GM18517 (cell line): ENCODE data around the gene FOXO1.

Experiments
- ATAC-seq: cut with Tn5 transposase; IDR thresholded peaks from one replicate; pipeline ENCODE4 v1.9.1; 2021; ENCODE audit warnings: mild to moderate bottlenecking, moderate library complexity; ENCODE audit not compliant: unreplicated experiment

FOXO1 gene

DNA sequence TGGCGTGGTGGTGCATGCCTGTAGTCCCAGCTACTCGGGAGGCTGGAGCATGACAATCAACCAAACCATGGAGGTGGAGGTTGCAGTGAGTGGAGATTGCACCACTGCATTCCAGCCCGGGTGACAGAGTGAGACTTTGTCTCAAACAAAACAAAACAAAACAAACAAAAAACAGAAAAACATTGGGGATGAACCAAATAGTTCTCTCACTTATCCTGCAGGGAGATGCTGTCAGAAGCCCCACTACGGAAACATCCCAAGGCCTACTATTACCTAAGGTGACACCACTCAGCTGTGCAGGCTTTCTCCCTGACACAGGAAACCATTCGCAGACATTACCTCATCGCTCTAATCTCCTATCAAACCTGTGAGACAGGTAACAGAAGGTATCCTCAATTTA lies 113.5 kb downstream of the FOXO1 start:
- no peak for ATAC-seq

DNA sequence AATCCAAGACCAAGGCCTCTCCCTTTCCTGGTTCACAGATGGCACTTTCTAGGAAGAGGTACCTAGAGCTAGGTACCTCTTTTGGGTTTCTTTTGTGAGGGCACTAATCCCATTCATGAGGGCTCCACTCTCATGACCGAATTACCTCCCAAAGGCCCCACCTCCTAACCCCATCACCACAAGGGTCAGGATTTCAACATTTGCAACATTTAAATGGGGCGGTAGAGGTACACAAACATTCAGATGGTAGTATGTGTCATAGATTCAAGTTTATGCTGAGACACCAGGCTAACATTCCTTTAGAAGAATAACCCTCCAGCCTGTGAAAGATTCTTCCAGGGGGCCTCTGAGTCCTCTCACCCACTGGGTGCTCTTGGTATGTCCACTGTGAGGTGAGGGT lies 116.3 kb downstream of the FOXO1 start:
- ATAC-seq: no peak

DNA sequence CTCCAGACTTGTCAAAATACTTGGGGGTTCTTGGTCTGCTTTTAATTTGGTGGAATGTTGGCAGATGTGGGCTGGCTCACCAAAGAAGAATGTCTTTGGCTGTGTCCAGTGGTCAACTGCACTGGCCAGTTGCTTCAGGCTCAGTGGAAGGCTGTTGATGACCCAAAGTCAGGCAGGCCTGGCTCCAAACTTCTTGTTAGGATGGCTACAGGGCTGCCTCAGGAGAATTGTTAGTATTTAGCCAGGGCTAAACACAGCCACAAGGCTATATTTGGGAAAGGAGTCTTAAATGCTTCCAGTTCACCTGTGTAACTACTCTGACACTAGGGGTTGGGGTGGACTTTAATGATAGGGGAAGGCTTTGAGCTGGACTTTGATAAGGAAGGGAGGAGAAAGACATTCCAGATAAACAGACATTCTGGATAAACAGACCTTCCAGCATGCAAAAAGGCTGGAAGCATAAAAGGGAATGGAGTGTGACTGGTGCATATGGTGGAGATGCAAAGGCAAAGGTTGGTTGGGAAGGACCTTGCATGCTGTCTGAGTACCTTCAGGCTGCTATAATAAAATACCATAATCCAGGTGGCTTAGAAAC lies 116.8 kb downstream of the FOXO1 start:
- no peak for ATAC-seq

DNA sequence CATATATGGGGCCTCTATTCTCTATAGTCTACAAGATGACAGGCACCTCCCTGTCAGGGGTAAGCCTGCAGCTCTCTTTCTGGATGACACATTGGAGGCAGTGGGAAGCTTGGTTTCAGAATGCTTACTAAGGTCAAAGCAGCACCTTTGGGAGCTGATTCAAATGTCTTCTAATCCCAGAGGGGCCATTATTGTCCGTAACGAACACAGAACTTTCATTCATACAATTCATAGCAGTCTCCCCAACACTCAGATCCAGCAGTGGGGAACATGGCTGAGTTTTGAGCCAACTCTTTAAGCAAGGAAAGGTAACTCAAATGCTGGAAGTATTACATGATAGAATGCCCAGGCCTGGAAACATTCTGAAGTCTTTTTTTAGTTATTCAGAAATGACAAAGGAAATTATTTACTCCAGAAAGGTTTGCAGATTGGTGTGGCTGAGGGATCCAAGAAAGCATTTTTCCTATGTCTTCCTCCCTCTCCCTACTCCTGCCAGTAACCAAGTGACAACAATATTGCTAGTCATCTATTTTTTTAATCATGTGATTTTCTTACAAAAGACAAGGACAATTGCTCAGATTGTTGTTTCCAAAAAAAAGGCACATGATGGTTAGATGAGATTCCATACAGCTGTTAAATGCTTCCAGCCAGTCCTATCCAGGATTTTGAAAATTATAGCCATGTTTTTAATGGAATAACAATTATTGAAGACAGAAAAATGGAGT lies 118.7 kb downstream of the FOXO1 start:
- ATAC-seq: no peak

DNA sequence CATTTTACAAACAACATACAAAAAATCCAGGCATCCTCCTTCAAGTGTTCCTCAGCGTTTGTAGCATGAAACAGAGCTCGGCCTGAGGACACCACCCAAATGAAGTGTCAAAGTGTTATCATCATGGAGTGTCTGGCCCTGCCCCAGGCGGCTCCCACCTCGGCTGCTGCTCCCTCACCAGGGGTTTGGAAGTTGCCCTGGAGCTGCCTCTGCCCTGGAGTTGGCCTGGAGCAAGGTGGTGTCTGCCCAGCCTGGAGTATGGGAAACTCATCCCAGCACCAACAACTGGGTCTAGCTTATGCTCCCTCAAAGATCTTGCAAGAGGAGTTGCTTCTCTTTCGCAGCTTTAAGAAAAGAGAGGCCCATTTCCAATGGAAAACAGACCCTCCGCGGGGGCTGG lies 120.4 kb downstream of the FOXO1 start:
- ATAC-seq: no peak

DNA sequence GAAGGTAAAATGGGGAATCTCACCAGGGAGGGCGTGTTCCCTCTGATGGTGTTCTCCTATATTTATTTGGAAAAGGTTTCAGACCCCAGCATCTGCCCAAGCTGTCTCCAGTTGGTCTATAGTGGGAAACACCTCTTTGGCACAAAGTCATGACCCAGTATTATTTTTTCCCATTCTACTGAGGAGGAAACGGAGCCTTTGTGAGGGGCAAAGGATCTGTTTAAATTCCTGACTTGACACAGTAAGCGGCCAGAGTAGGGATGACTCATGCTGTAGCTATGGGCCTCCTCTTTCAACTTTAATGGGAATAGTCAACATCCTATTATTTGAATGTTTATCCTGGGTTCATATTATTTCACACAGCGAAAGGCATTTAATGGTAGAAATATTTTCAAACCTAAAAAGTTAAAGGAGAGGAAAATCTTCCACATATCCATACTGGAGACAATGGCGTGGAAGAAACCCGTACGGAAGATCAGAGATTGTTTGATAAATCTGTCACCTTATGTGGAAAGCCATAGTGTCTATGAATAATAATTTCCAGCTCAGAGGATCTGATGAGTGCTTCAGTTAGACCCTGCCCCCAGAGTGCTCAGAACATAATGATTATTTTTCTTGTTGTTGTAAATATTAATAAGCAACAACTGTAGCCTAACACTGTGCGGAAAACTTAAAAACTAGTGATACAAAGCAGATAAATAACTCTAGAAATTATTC lies 126.0 kb downstream of the FOXO1 start:
- ATAC-seq: no peak

DNA sequence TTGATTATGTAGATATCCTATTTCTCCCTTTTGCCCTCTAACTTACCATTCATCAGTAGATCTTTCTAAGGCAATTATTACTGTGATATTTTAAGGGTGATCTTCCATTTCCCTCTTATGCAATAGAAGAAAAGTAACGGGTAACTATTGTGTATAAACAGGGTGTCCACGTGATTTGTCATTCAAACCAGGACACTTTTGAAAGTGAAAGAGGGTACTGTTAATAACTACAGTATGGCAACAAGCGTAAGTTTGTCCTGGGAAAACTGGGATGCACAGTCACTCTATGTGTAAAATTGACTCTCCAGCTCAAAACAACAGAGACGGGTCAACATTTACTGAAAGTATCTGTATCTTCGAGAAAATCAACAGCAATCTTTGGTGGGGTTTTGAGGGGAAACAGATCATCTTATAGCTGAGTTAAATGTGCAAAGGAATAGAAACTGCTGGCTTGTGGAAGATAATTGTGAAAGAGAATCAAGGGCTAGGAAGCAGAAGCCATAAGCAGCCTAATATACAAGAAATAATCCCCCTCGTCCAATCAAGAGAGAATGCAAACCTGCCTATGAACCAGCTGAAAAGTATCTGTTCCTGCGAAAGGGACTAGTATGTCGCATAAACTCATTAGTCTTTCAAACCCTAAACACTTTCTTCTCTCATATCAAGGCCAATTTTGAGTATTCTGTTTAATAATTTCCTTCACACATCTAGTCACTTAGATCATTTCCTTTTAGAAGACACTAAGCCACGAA lies 126.7 kb downstream of the FOXO1 start:
- no peak for ATAC-seq

DNA sequence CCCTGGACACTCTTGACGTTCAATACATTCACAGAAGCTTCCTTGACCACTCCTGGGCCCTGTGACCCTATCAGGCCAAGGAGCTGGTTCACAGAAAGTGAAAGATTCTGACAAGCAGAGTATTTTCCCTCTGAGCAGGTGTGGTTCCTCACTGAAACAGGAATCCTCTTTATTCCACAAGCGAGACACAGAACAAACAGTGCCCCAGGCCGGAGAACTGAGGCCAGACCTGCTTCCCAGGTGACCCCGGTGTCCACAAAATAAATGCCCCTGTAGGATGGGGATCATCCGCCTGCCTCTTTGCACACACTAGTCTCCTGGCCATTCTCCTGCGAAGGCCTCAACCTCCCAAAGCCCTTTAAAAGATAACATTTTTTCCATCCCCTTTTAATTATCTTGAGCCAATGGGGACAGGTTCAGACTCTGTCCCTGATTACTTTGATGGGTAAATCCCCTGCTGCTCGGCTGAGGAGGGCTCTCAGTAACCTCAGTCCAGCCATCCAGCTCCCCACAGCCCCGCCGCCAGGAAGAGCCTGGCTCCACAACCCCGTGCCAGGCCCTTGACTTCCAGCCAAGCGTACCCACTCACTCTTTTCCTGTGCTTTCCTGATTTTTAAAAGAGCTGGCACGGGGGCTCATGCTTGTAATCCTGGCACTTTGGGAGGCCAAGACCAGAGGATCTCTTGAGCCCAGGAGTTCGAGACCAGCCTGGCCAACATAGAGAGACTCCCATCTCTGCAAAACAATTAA lies 129.1 kb downstream of the FOXO1 start:
- ATAC-seq: no peak

DNA sequence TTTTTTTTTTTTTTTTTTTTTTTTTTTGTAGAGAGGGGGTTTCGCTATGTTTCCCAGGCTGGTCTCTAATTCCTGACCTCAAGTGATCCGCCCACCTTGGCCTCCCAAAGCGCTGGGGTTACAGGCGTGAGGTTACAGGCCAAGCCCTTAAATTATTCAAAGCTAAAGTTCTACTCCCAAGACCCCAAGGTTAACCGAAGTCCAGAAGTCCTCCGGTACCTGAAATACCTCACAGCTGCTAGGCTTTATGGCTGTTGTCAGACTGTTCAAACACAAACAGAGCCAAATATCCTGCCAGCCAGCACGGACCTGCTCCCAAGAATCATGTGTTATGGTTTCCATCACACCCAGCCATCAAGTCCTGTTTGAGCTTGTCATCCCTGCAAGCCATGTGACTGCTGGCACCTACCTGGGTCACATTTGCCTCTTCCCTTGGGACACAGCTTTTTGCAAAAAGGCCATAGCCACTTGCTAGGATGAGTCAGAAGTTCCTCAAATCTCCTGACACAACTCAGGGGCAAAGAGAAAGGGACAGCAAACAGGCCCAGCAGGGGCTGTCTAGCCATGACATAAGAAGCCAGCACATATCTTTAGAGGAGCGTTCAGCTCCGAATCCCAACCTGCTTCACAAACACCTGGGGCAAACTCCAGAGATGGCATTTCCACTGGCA lies 129.9 kb downstream of the FOXO1 start:
- no peak for ATAC-seq

DNA sequence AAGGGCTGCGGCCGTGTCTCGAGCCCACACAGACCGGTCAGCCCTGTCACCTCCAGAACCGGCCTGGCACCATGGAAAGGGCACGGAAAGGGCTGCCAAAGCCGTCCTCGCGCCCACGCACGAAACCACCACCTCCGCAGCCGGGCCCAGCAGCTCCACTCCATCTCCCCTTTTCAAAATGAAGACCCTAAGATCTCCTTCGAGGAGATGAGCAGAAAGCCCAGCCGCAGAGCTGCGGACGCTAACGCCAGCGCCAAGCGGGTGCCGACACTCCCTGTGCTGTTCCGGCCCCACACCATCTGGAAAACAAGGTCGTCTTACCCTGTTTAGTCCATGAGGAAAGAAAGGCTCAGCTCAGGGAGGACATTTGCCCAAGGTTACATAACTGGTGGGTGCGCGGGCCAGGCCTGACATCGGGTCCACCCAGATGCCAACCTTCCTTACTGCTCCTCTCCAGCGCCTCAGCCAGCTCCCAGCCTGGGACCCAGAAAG lies 131.1 kb downstream of the FOXO1 start:
- no peak for ATAC-seq

DNA sequence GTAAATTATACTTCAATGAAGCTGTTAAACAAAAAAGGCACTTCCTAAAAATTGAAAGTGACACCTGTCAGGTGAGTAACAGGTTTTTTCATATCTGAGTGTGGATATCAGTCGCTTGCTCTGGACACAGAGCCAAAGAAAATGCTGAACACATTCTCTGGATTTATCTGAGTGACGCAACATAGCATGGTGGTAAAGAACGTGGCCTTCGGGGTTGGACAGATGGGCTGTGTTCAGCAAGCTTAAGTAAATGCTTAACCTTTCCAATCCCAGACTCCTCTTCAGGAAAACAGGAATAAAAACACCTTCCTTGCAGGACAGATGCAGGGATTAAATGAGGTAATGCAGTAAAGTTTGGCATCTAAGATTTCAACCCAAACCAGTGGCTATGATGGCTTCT lies 132.0 kb downstream of the FOXO1 start:
- no peak for ATAC-seq

DNA sequence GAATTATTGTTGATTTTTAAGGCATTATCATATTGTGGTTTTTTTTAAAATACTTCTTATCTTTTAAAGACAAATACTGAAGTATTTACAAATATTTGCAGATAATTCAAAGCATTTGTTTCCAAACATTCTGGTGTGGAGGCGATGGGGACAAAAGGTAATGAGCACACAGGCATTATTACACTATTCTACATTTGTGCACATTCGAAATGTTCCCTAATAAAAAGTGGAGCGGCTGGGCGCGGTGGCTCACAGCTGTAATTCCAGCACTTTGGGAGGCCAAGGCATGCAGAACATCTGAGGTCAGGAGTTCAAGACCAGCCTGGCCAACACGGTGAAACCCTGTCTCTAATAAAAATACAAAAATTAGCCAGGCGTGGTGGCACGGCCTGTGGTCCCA lies 133.4 kb downstream of the FOXO1 start:
- no peak for ATAC-seq

DNA sequence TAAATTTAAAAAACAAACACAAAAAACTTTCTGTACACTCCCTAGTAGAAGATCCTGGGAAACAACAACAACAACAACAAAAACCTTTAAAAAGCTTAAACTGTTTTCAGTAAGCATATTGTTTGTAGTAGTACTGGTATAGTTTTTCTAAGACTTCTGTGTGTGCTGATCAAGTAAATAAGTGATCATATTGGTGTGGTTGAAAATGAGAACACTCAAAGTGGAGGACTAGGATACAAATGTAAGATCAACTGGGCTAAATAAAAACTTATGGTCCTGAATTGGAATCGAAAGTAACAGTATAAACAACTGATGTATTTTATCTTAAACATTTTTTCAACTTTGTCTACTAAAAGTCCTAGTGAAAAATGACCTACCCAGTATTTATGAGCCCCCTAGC lies 135.5 kb downstream of the FOXO1 start:
- no peak for ATAC-seq

DNA sequence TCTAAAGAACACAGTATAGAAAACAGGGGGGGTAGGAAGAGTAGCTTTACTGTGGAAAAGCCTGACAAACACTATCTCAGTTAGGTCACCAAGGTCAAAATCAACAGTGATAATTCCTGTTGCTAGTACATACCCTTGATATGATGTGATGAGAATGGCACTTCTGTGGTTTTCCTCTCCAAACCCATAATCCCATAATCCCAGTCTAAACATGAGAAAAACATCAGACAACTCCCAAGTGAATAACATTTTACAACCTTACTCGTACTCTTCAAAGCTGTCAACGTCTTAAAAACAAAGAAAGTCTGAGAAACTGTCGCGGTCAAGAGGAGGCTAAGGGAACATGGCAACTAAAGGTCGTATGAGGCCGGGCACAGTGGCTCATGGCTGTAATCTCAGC lies 137.6 kb downstream of the FOXO1 start:
- no peak for ATAC-seq

DNA sequence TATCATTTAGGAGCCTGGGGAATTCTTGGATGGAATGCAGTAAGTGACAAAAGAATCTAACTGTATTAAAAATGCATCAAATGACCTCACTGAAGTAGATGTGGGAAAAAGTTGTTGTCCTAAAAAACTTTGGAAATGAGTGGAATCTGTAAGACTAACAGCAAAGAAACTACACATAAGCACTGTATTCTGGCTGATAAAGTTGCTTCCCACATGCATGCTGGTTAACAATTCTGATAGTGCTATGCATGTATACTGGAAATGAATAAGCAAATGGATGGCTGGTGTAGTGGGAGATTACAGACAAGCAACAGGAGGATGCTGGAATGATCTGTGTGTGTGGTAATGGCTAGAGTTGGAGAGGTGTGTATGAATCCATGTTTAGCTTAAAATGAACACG lies 138.5 kb downstream of the FOXO1 start:
- no peak for ATAC-seq

DNA sequence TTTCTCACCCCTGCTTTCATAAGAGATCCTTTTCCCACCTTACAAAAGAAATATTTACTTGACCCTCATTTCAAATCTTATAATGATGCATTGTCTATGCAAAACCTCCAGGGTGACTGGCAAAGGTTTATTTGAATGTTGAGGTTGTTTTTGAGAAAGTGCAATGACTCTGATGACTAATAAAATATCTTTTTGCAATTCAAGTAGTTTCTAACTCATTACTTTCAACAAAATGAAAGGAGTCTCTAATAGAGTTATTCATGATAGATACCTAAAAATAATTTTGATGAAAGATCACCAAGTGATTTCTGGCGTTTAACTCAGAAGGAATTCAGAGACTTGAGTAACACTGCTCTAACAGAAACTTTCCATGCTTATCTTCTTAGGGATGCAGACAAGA lies 144.2 kb downstream of the FOXO1 start:
- no peak for ATAC-seq

DNA sequence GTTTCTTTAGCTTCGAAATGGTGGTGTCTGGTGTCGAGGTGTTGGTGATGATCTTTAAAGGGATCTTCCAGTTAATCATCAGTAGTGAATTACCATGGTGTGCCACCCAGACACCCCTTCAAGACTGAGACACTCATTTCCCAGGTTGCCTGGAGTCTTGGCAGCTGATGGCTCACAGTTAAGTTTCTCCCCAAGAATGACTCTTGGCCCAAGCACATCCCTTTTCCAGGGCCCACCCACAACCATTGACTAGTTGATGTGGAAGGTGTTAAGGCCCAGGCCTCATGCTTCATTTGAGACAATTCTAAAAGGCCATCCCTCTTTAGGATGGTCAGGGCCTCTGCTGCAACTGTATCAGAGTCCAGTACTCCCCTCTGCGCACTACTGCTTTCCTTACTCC lies 145.5 kb downstream of the FOXO1 start:
- no peak for ATAC-seq

DNA sequence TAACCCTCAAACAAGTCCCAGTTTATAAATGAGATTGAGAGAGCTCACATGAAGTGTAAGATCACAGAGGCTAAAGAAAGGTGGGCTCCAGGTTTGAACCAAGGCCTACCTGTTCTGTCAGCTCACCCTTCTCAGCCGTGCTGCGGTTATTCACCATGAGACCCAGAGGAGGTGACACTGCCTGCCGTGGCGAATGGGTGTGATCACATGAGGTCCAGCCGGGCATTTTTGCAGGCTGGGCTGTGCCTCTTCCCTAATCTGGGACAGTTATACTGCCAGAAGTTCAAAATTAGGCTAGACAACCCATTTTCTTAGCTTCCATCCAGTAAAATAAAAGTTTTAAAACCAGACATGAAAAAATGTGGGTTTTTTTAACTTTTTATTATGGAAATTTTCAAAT lies 146.8 kb downstream of the FOXO1 start:
- no peak for ATAC-seq

DNA sequence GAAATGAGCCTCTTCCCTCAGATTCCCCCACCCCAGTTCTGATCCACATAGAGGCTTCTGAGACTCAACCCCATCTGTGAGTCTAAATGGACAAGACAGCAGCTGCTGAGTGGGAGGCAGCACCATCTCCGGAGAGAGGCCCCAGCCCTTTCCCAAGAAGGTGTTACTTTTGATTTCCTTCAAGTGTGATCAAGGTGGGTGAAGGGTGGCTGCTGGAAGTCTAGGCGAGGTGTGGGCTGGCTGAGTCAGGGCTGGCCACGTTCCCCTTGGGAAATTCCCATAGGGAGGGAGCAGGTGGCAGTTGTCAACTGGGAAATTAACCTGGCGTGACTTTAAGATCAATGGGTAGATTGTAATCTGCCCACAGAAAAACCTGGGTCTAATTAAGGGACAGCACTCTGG lies 148.0 kb downstream of the FOXO1 start:
- peak; percentile 45 for ATAC-seq
